HFFc6 (cell line): ENCODE measurements around the gene WASHC2A. TPM values are rescaled to one million over a fixed set of nuclear protein-coding genes. Genes with fewer than 3 reads are reported as not detected.
"Not testable (repeated sequence)": the region's sequence is repeated elsewhere in the genome, so short reads cannot be mapped to it uniquely, and the experiment has no call there.

Experiments
- DNase-seq: peaks from one replicate; pipeline ENCODE4 v3.0.0-alpha.2; 2018
- H3K27ac Mint-ChIP-seq: 2 replicates; pipeline ENCODE4 v1.8.0; 2020; ENCODE audit warnings: mild to moderate bottlenecking, mixed read lengths
- H3K27me3 Mint-ChIP-seq: 2 replicates; pipeline ENCODE4 v1.8.0; 2021; ENCODE audit warnings: mild to moderate bottlenecking, moderate library complexity, mixed read lengths; ENCODE audit not compliant: insufficient read depth
- H3K36me3 Mint-ChIP-seq: 2 replicates; pipeline ENCODE4 v1.8.0; 2021; ENCODE audit warnings: low read depth, mixed read lengths
- H3K4me1 Mint-ChIP-seq: 2 replicates; pipeline ENCODE4 v1.8.0; 2020; ENCODE audit warnings: low read depth, mixed read lengths
- H3K4me3 Mint-ChIP-seq: 2 replicates; pipeline ENCODE4 v1.8.0; 2020; ENCODE audit warnings: mild to moderate bottlenecking, moderate library complexity, mixed read lengths
- H3K9me3 Mint-ChIP-seq: 2 replicates; pipeline ENCODE4 v1.8.0; 2020; ENCODE audit warnings: mild to moderate bottlenecking, mixed read lengths
- CTCF ChIP-seq: fragments of 200-600 bp; sonication (generic); IDR thresholded peaks from 2 replicates; pipeline ENCODE4 v1.5.0; 2021; ENCODE audit warnings: antibody characterized with exemption, mild to moderate bottlenecking
- total RNA-seq, 6 experiments: library from RNA; stranded (reverse); fragmentation: NEBNext Ultra II Directional; extraction: Animal tissue kit (Norgen Biotek cat#: 25700); gene quantifications; 2 replicates in 1 of 6; 3 replicates in 5 of 6; pipeline ENCODE4 v1.2.3, GENCODE V29; 2021

WASHC2A gene
- total RNA-seq, 6 experiments from 2014 or later = 37.4 to 51.5 (median 42.8) TPM

GRCh38 chr10:50152792-50153272, 85.1 kb downstream of the WASHC2A start:
- Mint-ChIP-seq H3K9me3 (no peaks in the 10 kb centered on the region), H3K4me1 (no peaks in the 10 kb centered on the region), H3K27me3 (peaks cover 14% of the 10 kb centered on the region), H3K36me3 (no peaks in the 10 kb centered on the region), H3K4me3 (no peak overlapping the region), H3K27ac (no peak overlapping the region)
- no peak for TF ChIP-seq CTCF
- no peak for DNase-seq

- H3K36me3 Mint-ChIP-seq, H3K27ac Mint-ChIP-seq, DNase-seq, H3K9me3 Mint-ChIP-seq, H3K4me3 Mint-ChIP-seq, H3K4me1 Mint-ChIP-seq: not testable (repeated sequence)
- H3K27me3 Mint-ChIP-seq = peaks cover 10% of the 10 kb centered on the region
Observed at GRCh38 chr10:50157868-50158267, 90.1 kb downstream of the WASHC2A start.

GRCh38 chr10:50159856-50160255, 92.1 kb downstream of the WASHC2A start:
- DNase-seq = peak; percentile 18
- H3K27me3 Mint-ChIP-seq, H3K36me3 Mint-ChIP-seq, H3K9me3 Mint-ChIP-seq, H3K4me1 Mint-ChIP-seq, H3K27ac Mint-ChIP-seq, H3K4me3 Mint-ChIP-seq: not testable (repeated sequence)

- not testable (repeated sequence) for H3K9me3 Mint-ChIP-seq, H3K36me3 Mint-ChIP-seq, DNase-seq, H3K27me3 Mint-ChIP-seq, H3K4me3 Mint-ChIP-seq, H3K27ac Mint-ChIP-seq
- peaks cover 11% of the 10 kb centered on the region for H3K4me1 Mint-ChIP-seq
- peak; percentile 18; the same call in 1 of the 2 replicates for TF ChIP-seq CTCF
Observed at GRCh38 chr10:50165038-50165437, 97.3 kb downstream of the WASHC2A start.

- H3K36me3 Mint-ChIP-seq = peaks cover 10% of the 10 kb centered on the region
- H3K27me3 Mint-ChIP-seq, H3K4me3 Mint-ChIP-seq, H3K27ac Mint-ChIP-seq, DNase-seq, H3K9me3 Mint-ChIP-seq: not testable (repeated sequence)
- peaks cover 18% of the 10 kb centered on the region for H3K4me1 Mint-ChIP-seq
Observed at GRCh38 chr10:50167833-50168232, 100.1 kb downstream of the WASHC2A start.

GRCh38 chr10:50169506-50169905, 101.8 kb downstream of the WASHC2A start:
- DNase-seq = peak; percentile 79
- Mint-ChIP-seq H3K36me3 (peaks cover 10% of the 10 kb centered on the region), H3K4me1 (peaks cover 22% of the 10 kb centered on the region)
- not testable (repeated sequence) for H3K27me3 Mint-ChIP-seq, H3K9me3 Mint-ChIP-seq, H3K27ac Mint-ChIP-seq, H3K4me3 Mint-ChIP-seq

GRCh38 chr10:50174788-50175525, 107.2 kb downstream of the WASHC2A start:
- Mint-ChIP-seq H3K4me1 (peaks cover 22% of the 10 kb centered on the region), H3K27ac (peak overlapping the region; percentile 83), H3K9me3 (peaks cover 18% of the 10 kb centered on the region), H3K36me3 (peaks cover 18% of the 10 kb centered on the region)
- peak; percentile 99 for DNase-seq
- H3K27me3 Mint-ChIP-seq, H3K4me3 Mint-ChIP-seq: not testable (repeated sequence)

Other genes with a start within 250 kb of the WASHC2A start
- 10 to 100 TPM; 18.0 to 23.7 (median 20.9) TPM for gene PARG, start 125.9 kb upstream of the WASHC2A start, total RNA-seq
- 10 to 100 TPM; 12.6 to 15.4 (median 12.9) TPM for gene TIMM23B, start 125.9 kb upstream of the WASHC2A start, total RNA-seq
- 1 to 10 TPM; 4.0 to 6.6 (median 4.9) TPM for gene AGAP6, start 79.5 kb upstream of the WASHC2A start, total RNA-seq
- 1 to 10 TPM; 1.0 to 4.7 (median 3.9) TPM for gene ASAH2, start 183.6 kb downstream of the WASHC2A start, total RNA-seq